Measurements from ENCODE around the gene FSTL5. TPM values are rescaled to one million over a fixed set of nuclear protein-coding genes. Genes with fewer than 3 reads are reported as not detected.
A peak's percentile ranks its signal among the peaks of the same experiment; 100 is the strongest.
"Not testable (repeated sequence)": the region's sequence is repeated elsewhere in the genome, so short reads cannot be mapped to it uniquely, and the experiment has no call there.

The FSTL5 gene
- total RNA-seq, 1 experiment from 2014 or later: 0.02 TPM

GRCh38 chr4:162104459-162105124 is 59.2 kb downstream of the FSTL5 start:
- DNase-seq (ENCODE audit: low read depth): no peak

GRCh38 chr4:162103908-162104307 is 59.9 kb downstream of the FSTL5 start:
- DNase-seq (ENCODE audit: low read depth): not testable (repeated sequence)

GRCh38 chr4:162102713-162103112 is 61.1 kb downstream of the FSTL5 start:
- no peak for DNase-seq (ENCODE audit: low read depth)

GRCh38 chr4:162101337-162101736 is 62.5 kb downstream of the FSTL5 start:
- no peak for DNase-seq (ENCODE audit: low read depth)

- no peak for DNase-seq (ENCODE audit: low read depth)
Measured at GRCh38 chr4:162075726-162076125, 88.1 kb downstream of the FSTL5 start.

GRCh38 chr4:162061214-162061613 is 102.6 kb downstream of the FSTL5 start:
- peak; percentile 65 for DNase-seq (ENCODE audit: low read depth)

- no peak for DNase-seq (ENCODE audit: low read depth)
Measured at GRCh38 chr4:162059656-162060055, 104.1 kb downstream of the FSTL5 start.

GRCh38 chr4:162056990-162057389 is 106.8 kb downstream of the FSTL5 start:
- no peak for DNase-seq (ENCODE audit: low read depth)

GRCh38 chr4:162046135-162046534 is 117.7 kb downstream of the FSTL5 start:
- no peak for DNase-seq (ENCODE audit: low read depth)

- no peak for DNase-seq (ENCODE audit: low read depth)
Measured at GRCh38 chr4:162038112-162038511, 125.7 kb downstream of the FSTL5 start.

GRCh38 chr4:162017863-162018262 is 145.9 kb downstream of the FSTL5 start:
- DNase-seq (ENCODE audit: low read depth): no peak

- no peak for DNase-seq (ENCODE audit: low read depth)
Measured at GRCh38 chr4:162016991-162017390, 146.8 kb downstream of the FSTL5 start.

- DNase-seq (ENCODE audit: low read depth): no peak
Measured at GRCh38 chr4:162016219-162016618, 147.6 kb downstream of the FSTL5 start.

GRCh38 chr4:162015090-162015489 is 148.7 kb downstream of the FSTL5 start:
- peak; percentile 6 for DNase-seq (ENCODE audit: low read depth)

- DNase-seq (ENCODE audit: low read depth): no peak
Measured at GRCh38 chr4:162011089-162011488, 152.7 kb downstream of the FSTL5 start.

GRCh38 chr4:162010362-162010761 is 153.4 kb downstream of the FSTL5 start:
- DNase-seq (ENCODE audit: low read depth): no peak

GRCh38 chr4:161992317-161992716 is 171.5 kb downstream of the FSTL5 start:
- no peak for DNase-seq (ENCODE audit: low read depth)

- DNase-seq (ENCODE audit: low read depth): no peak
Measured at GRCh38 chr4:161991811-161992210, 172.0 kb downstream of the FSTL5 start.

- no peak for DNase-seq (ENCODE audit: low read depth)
Measured at GRCh38 chr4:161990721-161991120, 173.1 kb downstream of the FSTL5 start.

- no peak for DNase-seq (ENCODE audit: low read depth)
Measured at GRCh38 chr4:161988946-161989345, 174.9 kb downstream of the FSTL5 start.

GRCh38 chr4:161987611-161988010 is 176.2 kb downstream of the FSTL5 start:
- DNase-seq (ENCODE audit: low read depth): no peak

- no peak for DNase-seq (ENCODE audit: low read depth)
Measured at GRCh38 chr4:161952382-161952781, 211.4 kb downstream of the FSTL5 start.

- no peak for DNase-seq (ENCODE audit: low read depth)
Measured at GRCh38 chr4:161949946-161950725, 213.7 kb downstream of the FSTL5 start.
